Measurements from ENCODE around the gene CISTR.
A peak's percentile ranks its signal among the peaks of the same experiment; 100 is the strongest.
"Not testable (repeated sequence)": the region's sequence is repeated elsewhere in the genome, so short reads cannot be mapped to it uniquely, and the experiment has no call there.

CISTR gene

DNA sequence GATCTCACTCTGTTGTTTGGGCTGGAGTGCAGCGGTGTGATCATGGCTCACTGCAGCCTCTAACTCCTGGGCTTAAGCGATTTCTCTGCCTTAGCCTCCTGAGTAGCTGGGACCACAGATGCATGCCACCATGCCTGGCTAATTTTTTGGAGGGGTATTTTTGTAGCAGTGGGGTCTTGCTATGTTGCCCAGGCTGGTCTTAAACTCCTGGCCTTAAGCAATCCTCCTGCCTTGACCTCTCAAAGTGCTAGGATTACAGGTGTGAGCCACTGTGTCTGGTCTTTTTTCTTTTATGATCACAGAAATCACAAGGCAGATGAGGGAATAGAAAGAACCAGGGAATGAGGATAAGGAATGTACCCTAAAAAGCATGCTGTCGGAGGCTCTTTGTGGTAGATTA lies 11.0 kb upstream of the CISTR start:
- not testable (repeated sequence) for DNase-seq (ENCODE audit: low spot score)

DNA sequence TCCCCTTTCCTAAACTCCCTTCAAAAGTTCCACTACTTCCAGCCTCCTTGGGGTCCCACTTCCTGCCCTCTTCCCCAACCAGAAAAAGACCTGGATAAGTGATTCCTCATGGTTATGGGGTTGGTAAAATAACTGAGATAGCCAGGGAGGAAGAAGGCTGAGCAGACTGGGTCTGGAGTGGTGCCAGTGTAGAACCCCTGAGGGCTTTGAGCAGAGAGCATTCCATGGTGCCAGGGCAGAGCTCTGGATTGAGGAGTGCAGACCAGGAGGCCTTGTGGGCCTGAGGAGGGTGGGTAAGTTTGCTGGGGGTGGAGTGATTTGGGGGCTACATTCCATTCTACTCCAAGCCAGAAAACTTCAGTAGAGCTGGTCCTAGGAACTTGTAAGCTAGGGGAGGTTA lies 9.5 kb upstream of the CISTR start:
- DNase-seq (ENCODE audit: low spot score) = no peak

DNA sequence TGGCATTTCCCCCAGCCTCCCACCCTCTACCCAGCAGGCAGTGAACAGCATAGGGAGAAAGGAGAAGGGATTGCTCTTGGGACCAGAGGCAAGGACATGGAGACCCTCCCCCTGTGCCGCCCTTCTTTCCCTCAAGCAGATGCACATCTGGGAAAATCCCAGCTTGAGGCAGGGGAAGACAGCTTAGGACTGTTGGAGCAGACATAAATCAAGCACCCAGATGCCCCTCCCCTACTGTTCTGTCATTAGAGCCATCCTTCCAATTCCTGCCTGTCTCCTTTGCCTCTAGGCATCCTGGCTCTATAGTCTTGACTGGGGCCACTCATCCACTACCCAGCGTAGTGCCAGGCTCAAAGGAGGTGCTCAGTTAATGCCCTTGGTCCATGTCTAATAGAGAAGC lies 7.5 kb upstream of the CISTR start:
- no peak for DNase-seq (ENCODE audit: low spot score)

DNA sequence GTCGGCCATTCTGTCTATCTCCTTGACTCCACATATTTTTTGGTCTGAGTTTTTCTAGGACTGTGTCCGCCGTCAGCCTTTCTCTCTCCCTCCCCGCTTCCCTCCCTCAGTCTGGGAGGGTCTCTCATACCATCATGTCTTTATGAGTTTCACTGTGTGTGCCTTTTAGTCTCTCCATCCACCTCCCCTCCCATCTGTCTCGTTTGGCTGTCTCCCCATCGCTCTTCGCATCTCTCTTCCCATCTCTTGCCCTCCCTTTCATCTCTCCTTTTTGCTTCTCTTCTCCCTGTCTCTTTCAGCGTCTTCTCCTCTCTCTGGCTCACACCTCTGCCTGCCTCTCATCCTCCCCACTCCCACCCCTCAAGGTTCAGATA lies 6.9 kb upstream of the CISTR start:
- DNase-seq (ENCODE audit: low spot score) = no peak

DNA sequence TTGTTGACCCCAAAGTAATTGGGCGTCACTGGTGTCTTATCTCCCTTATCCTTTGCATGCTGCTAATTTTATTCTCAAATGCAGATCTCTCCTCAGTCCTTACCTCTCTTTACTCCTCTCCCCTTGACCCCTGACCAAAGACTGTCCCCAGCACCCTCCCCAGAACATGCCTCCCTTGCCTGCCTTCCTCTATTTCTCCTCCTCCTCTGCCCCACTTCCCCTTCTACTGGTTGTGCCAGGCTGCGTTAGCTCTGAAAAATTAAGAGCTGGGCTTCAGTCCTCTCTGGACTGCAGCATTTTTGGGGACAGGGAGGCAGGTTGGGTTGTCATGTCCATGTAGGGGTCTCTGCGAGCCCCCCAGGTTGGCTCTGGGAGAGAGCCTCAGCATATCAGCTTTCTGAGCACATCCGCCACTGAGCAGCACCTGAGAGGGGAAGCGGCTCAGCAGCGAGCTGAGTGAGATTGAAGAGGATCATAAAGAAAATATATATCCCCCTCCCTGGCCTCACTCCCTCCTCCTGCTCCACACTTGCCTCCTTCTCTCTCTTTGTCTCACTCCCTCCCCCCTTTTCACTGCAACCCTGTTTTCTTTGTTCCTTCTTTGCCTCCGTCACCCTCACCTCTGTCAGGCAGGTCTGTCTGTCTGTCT lies 6.4 kb upstream of the CISTR start:
- DNase-seq (ENCODE audit: low spot score) = no peak

DNA sequence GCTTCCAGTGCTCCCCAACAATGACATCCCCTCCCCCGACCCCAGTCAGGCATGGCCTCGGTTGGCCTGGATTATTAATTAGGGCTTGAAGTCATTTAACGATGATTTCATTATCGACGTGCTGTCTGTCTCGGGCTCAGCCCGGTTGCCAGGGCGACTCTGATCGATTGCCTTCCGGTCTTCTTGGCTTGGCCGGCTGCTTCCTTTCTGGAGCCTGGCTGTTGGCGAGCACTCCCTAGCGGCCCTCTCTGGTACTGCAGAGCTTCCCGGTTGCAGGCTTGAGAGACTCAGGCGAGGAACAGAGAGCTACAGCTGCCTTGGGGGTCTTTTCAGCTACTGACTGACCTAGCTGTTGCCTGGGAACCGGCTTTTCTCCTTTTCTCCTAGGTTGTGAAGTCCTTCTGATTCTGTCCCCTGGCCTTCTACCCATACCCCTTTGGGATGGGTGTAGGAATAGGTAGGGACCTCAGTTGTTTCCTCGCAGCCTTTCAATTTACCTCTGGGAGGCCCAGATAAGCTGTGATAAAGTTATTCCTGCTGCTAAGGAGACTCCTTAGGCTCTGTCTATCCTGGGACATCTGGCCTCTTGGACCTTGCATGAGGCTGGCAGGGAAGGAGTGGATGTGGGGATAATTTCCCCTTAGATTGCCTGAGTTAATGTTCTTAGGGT lies 5.5 kb upstream of the CISTR start:
- peak; percentile 87 for DNase-seq (ENCODE audit: low spot score)

DNA sequence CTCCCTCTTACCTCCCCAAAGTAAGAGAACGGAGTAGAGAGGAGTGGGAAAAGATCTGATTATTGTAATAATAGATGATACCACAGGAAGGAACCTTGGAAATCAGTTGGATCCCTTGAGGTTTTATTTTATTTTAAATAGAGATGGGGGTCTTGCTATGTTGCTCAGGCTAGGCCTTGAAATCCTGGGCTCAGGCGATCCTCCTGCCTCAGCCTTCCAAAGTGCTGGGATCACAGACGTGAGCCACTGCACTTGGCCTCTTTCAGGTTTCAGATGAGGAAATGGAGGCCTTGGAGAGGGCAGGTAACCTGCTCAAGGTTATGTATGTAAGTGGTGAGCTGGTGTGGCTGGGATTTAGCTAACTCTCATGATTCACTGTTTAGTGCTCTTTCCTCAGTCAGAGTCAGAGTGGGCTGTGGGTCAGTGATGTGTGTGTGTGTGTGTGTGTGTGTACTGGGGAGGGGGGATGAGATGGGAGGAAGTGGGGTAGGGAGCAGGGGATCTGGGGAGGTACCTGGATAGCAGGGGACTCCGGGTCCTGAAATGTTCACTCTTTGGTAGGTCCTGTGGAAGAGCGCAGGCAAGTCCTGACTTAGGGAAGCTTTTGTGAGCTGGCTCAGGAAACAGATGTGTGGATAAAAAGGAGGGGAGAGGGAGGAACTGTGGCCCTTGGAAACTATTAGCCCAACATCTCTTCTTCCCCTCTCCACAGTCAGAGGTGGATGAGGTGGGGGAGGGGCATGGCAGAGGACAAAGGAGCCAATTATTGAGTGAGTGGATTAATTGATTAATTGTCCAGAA lies 4.7 kb upstream of the CISTR start:
- no peak for DNase-seq (ENCODE audit: low spot score)

DNA sequence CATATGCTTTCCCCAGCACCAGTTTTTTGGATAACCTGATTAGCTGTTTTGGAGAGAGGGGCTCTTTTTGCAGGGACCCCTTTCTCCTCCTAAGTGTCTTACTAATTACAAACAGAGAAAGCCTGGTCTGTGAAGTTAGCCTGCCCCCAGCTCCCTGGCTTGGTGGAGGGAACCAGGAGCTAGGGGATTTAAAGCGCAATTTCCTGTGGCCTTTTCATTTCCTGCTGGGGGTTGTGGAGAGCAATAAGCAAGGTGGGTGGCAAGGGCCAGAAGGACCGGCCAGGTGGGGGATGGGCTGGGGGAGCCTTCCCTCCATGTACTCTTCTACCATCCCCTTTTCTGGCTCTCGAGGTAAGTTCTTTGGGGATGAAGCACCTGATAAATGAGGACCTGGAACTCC lies 4.1 kb upstream of the CISTR start:
- no peak for DNase-seq (ENCODE audit: low spot score)

DNA sequence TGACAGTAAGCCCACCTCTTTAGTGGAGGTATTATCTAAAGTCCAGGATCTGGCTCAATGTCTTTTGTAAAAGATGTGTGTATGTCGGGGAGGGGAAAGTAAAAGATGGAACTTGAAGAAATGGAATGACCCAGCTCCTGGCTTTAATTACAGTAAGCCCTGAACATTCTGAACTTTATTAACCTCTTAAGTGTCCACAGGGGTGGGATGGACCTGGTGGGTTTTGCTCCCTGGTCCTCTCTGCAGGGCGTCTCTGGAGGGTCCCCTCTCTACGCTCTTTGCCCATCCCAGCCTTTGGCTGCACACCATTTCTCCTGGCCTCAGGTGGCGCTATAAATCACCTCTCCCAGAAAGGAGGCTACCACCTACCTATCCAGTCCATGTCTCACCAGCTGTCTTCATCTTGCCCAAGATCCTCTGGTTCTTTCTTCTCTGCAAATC lies 3.7 kb upstream of the CISTR start:
- no peak for DNase-seq (ENCODE audit: low spot score)

DNA sequence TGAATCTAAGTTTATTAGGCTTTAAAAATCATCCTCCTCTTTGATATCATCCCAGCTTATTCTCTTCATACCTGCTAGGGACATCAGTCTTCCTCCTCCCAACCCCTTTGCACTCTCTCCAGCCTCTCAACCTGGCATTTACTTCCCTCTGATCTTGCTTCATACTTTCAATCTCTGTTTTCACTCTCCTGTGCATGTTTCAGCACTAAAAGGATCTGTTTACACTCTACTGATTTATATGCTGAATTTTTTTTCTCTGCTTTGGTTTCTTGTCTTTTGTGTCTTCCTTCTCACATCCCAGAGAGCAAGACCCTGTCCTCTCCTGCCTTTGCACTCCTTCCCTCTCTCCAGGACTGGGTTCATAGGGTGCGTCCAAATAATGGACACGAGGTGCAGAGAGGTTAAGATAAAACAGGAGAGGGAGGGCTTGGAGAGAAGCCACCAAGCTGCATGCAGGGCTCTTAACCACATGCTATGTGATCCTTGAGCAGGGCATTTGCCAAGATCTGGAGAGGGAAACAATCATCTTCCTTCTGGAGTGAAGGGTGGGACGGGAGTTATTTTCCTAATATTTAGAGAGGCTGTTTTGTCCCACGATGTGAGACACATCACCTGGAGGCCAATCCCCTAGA lies 3.0 kb upstream of the CISTR start:
- DNase-seq (ENCODE audit: low spot score) = no peak

DNA sequence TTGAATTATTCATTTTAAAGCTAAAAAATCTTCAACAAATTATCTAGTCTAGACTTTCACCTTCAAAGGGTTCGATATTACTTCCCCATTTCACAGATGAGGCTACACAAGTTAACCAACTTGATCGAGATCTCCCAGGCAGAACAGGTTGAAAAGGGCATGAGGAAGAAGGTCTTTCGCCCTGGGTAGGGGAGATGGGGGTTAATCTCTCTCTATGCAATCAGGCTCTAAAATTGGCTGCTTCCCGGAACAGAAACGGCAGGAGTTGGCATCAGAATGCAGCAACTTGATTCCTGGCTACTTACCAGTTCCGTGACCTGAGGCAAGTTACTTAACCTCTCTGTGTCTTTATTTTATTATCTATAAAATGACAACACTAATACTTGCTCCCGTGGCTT lies 2.4 kb upstream of the CISTR start:
- DNase-seq (ENCODE audit: low spot score) = no peak

DNA sequence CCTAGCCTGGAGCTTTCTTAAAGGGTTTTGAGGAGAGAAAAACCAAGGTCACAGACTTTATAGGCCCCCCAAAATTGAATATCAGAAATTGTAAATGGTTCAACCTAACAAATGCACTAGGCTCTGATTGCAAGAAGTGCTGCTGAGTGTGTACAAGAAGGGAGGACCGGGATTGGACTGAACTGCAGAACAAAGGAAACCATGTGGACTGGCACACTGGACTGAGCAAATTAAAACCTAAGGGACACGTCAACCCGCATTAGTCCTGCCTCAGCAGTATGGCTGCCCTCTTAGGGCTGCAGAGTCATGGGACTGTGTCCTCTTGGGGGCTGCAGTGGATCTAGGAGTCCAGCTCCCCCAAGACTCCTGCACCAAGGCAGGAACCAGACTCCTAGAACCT lies 842 bp upstream of the CISTR start:
- no peak for DNase-seq (ENCODE audit: low spot score)

DNA sequence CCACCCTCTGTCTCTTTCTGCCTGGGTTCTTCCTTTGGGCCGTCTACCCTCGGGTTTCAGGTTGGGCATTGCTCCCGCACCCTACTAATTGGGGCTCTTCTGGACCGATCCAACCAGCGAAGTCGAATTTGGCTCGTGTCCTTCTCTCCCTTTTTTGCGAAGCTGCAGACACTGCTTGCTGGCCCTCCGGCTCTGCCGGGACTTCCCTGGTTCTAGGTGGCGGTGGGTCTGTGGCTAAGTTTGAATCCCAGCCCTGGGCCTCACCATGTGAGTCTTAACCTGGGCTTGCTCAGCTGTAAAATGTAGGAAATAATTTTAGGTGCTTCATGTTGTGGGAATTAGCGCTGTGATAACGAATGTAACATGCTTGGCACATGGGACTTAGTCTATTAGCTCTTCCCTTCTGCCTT lies 418 bp upstream of the CISTR start:
- no peak for DNase-seq (ENCODE audit: low spot score)

DNA sequence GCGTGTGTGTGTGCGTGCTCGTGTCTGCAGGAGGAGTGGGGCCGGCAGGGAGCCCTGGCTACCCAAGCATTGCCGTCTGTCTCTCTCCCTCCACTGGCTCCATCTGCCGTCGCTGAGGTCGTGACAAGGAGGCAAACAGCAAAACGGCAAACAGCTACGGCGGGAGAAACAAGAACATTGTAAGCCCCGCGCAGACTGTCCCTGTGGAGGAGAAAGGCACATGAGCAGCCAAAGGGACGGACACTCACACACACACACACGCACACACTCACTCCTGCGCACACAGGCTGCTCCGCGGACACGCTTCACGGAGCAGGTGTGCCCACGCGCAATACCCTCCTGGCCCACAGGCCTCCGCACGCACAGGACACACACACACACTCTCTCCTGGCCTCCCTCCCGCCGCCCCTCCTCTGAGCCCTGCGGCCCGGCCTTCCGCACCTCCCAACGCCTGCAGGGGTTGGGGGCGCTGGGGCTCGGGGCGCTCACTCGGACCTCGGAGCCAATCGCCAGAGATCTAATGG lies 905 bp downstream of the CISTR start:
- no peak for DNase-seq (ENCODE audit: low spot score)

DNA sequence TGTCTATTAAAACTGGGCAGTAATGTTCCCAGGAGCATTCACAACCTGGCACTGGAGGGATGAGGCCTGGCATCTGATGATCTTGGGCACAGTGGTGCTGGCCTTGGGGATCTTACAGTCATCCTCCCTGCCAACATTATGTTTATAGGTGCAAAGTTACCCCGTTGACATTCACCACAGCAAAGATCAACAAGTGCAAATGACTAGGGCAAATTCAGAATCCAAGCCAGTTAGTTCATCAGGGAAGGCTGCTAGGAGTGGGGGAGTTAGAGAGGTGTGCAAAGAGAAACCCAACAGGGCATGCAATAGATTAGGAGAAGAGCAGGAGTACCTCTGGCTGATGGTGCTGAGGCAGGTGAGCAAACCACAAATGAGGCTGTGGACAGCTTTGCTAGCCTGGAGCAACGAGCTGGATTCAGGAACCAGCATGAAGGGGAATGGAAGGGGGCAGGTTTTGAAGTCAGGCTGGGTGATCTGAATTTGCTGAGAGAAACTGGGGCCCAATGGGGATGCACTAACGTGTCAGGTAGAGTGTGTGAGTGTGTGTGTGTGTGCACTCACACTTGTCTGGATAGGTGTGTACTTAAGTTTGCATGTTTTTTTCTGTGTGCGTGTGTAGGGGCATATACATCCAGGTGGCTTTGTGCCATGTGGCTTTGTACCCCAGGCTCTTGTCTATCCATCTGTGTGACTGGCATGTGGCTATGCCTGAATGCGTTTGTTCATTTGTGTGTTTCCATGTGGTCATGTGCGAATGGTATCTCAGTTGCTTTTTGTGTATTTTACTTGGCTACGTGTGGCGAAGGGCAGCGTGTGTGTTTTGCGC lies 1.6 kb downstream of the CISTR start:
- no peak for DNase-seq (ENCODE audit: low spot score)

DNA sequence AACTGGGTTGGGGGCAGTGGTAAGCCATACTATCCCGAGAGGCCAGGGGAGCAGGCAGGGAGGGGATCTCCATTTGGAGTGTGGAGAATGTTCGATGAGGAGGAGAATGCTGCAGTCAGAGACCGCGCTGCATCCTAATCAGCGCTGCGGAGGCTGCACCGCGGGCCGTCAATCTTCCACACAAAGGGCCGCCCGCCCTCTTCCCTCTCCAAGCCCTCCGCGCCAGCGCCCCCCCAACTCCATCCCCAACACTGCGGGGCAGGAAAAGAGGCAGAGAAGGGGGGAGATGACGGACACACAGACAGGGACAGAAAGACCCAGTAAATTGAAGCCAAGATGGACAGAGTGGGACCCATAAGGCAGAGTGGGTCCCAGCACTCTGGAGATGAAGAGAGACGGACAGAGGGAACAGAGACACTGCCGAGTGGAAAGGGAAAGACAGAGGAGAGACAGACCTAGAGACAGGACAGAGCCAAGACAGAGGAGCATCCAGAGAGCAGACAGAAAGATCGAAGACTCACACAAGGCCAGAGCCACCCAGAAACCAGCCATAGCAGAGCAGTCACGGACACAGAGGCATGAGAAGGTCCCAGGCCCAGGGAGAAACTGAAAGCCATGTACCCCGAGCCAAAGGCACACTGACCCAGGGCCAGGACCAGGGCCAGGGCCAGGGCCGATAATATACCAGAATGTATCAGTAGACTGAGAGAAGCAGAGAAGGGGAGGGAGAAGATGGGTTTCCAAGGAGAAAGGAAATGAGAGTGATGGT lies 3.5 kb downstream of the CISTR start:
- DNase-seq (ENCODE audit: low spot score) = no peak

DNA sequence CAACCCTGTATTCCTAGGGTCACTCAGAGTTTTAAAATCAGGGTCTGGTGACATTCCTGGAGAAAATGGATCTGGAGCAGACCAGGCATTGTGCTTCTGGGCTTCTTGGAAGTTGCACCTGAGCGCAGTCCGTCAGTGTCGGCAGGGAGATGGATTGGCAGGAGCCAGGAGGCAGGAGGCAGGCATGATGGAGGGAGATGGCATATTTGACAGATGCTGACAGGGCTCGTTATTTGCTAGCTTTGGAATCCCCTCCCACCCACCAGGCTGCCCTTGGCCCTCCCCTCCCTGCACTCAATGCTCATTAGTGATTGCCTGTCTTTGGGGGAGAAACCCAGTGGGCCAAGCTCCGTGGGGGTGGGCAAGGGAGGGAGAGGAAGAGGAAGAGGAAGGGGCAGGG lies 4.7 kb downstream of the CISTR start:
- no peak for DNase-seq (ENCODE audit: low spot score)

DNA sequence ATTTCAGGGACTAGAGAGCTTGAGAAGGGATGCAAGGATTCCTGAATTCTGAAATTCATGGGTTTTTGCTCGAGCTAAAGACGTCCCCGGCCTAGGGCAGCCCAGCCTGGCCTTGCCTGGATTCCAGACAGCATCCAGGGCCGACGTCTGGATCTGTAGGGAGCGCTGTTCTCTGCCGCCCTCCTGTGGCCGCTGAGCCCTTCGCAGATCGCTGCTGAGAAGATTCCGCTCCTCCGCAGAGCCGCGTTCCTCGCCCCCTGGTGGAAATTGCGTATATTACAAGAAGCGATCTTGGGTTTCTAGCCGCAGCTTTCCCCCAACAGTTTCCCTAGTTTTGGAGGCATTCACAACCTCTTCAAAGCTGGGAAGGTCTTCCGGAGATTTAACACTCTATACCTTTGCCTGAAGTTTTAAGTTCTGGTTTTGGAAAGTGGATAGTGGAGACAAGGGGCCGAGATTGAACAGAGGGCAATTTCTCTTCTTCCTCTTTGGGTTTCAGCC lies 5.1 kb downstream of the CISTR start:
- peak; percentile 93 for DNase-seq (ENCODE audit: low spot score)

DNA sequence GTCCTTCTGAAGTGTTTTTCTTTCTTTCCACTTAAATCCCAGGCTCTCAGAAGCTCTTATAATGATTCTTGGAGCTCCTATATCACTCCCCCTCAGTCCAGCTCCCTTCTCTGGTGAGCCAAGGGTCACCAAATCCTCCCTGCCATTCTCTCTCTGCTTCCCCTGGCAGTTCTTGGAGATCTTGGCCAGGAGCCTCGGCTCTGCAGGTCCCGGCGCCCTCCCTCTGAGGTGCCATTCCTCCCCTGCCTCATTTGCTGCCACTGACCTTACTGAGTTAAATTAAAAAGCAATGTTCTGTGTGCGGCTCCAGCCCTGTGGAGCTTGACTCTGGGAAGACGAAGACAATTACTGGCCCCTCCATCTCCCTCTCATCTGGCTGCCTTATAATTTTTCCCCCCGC lies 7.0 kb downstream of the CISTR start:
- DNase-seq (ENCODE audit: low spot score) = no peak

DNA sequence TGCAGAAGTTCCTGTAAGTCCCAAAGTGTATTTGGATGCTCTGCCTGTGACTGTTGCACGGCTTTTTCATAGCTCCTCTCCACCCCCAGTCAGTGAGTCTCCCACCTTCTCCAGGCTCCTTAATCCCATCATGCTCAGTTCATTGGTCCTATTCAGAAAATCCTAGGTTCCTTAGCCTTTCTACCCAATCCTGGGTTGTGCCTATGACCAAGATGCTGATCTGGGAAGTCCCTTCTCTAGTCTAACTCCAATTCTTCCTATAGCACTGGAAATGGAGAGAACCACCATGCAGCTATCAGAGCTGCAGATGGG lies 7.7 kb downstream of the CISTR start:
- no peak for DNase-seq (ENCODE audit: low spot score)
